Measurements from ENCODE around the gene FASTK. TPM values are rescaled to one million over a fixed set of nuclear protein-coding genes. Genes with fewer than 3 reads are reported as not detected.
A peak's percentile ranks its signal among the peaks of the same experiment; 100 is the strongest.
"Not testable (repeated sequence)": the region's sequence is repeated elsewhere in the genome, so short reads cannot be mapped to it uniquely, and the experiment has no call there.

FASTK gene
- total RNA-seq, 1 donor from 2014 or later, result 43.9 TPM

- DNase-seq (ENCODE audit: low read depth in 2 of 2), result no peak
These were observed 27.5 kb downstream of the FASTK start for GRCh38 chr7:151053096-151053495.

- peak in 1 of 2 donors; percentile 80 for DNase-seq (ENCODE audit: low read depth in 2 of 2)
These were observed 29.5 kb downstream of the FASTK start for GRCh38 chr7:151051108-151051507.

- no peak for DNase-seq (ENCODE audit: low read depth in 2 of 2)
These were observed 31.6 kb downstream of the FASTK start for GRCh38 chr7:151048911-151049463.

GRCh38 chr7:151047976-151048815 lies 32.4 kb downstream of the FASTK start, which contains the start of gene ASIC3:
Gene ASIC3, plus strand, starts transcription at chr7:151048531. Its CDS starts 355 bp downstream, at chr7:151048886.
- no peak for DNase-seq (ENCODE audit: low read depth in 2 of 2)

- peak in 1 of 2 donors; percentile 16 for DNase-seq (ENCODE audit: low read depth in 2 of 2)
These were observed 33.7 kb downstream of the FASTK start for GRCh38 chr7:151046603-151047573.

- no peak for DNase-seq (ENCODE audit: low read depth in 2 of 2)
These were observed 34.6 kb downstream of the FASTK start for GRCh38 chr7:151045967-151046366.

- no peak for DNase-seq (ENCODE audit: low read depth in 2 of 2)
These were observed 35.3 kb downstream of the FASTK start for GRCh38 chr7:151045262-151045661.

GRCh38 chr7:151043959-151044358 lies 36.6 kb downstream of the FASTK start:
- DNase-seq (ENCODE audit: low read depth in 2 of 2), result no peak

GRCh38 chr7:151043449-151043848 lies 37.2 kb downstream of the FASTK start:
- DNase-seq (ENCODE audit: low read depth in 2 of 2), result not testable (repeated sequence)

GRCh38 chr7:151040616-151041375 lies 39.8 kb downstream of the FASTK start:
- no peak for DNase-seq (ENCODE audit: low read depth in 2 of 2)

- DNase-seq (ENCODE audit: low read depth in 2 of 2), result peak in 1 of 2 donors; percentile 37
These were observed 40.6 kb downstream of the FASTK start for GRCh38 chr7:151039850-151040548.

GRCh38 chr7:151038951-151039849 lies 41.4 kb downstream of the FASTK start:
- peak; percentile 63 to 98 for DNase-seq (ENCODE audit: low read depth in 2 of 2)

GRCh38 chr7:151035902-151036301 lies 44.7 kb downstream of the FASTK start:
- DNase-seq (ENCODE audit: low read depth in 2 of 2), result no peak

- no peak for DNase-seq (ENCODE audit: low read depth in 2 of 2)
These were observed 45.4 kb downstream of the FASTK start for GRCh38 chr7:151035026-151035717.

- DNase-seq (ENCODE audit: low read depth in 2 of 2), result no peak
These were observed 46.1 kb downstream of the FASTK start for GRCh38 chr7:151034312-151035025.

GRCh38 chr7:151033864-151034249 lies 46.8 kb downstream of the FASTK start:
- DNase-seq (ENCODE audit: low read depth in 2 of 2), result no peak

- no peak for DNase-seq (ENCODE audit: low read depth in 2 of 2)
These were observed 47.4 kb downstream of the FASTK start for GRCh38 chr7:151032936-151033863.

All from dermis microvascular lymphatic vessel endothelial cell (primary cell).